Activated CD8-positive, alpha-beta T cell treated with anti-CD3 and anti-CD28 coated beads for 36 hours (primary cell): Measurements from ENCODE around the gene CD34. TPM values are rescaled to one million over a fixed set of nuclear protein-coding genes. Genes with fewer than 3 reads are reported as not detected.

Experiments
- ATAC-seq: fragments of 200-7000 bp; cut with Tn5 transposase; one replicate; pipeline ENCODE4 v1.10.0; 2021; ENCODE audit warnings: mild to moderate bottlenecking, moderate library complexity
- CTCF ChIA-PET: fragments of 350-600 bp; sonication (Branson Sonifier 250); formaldehyde crosslinking; loops from one replicate; lab custom pipeline; 2021; ENCODE audit warnings: antibody characterized with exemption; lab: Charles Lee
- POLR2A ChIA-PET: fragments of 350-600 bp; sonication (Branson Sonifier 250); formaldehyde crosslinking; loops from one replicate; lab custom pipeline; 2021; ENCODE audit warnings: antibody characterized with exemption; lab: Charles Lee
- DNase-seq: peaks from one replicate; pipeline ENCODE4 v3.0.0-alpha.2; 2020
- H3K27ac Mint-ChIP-seq: one replicate; pipeline ENCODE4 v1.8.0; 2021; ENCODE audit warnings: mild to moderate bottlenecking, mixed read lengths
- H3K27me3 Mint-ChIP-seq: one replicate; pipeline ENCODE4 v1.8.0; 2021; ENCODE audit warnings: mixed read lengths
- H3K36me3 Mint-ChIP-seq: one replicate; pipeline ENCODE4 v1.8.0; 2021; ENCODE audit warnings: low read depth, mixed read lengths
- H3K4me1 Mint-ChIP-seq: one replicate; pipeline ENCODE4 v1.8.0; 2021; ENCODE audit warnings: low read depth, mixed read lengths
- H3K4me3 Mint-ChIP-seq: one replicate; pipeline ENCODE4 v1.8.0; 2021; ENCODE audit warnings: mild to moderate bottlenecking, moderate library complexity, mixed read lengths
- H3K9me3 Mint-ChIP-seq: one replicate; pipeline ENCODE4 v1.8.0; 2021; ENCODE audit warnings: mixed read lengths
- intact Hi-C: fragments of 100-400 bp; cut with micrococcal nuclease; formaldehyde crosslinking; loops from one replicate; pipeline ENCODE4 v1.10.0; 2022
- total RNA-seq, 2 experiments: library from RNA; stranded (reverse); gene quantifications; one replicate each; pipeline ENCODE4 v1.2.3, GENCODE V29; 2021
- TF ChIP-seq, protein P1 (sequence below): fragments of 200-600 bp; IDR thresholded peaks from one replicate; pipeline ENCODE4 v1.8.0; 2022; ENCODE audit warnings: antibody characterized with exemption, mild to moderate bottlenecking

Gene CD34
- total RNA-seq, 2 experiments from 2014 or later: 0.04 to 0.05 TPM

DNA sequence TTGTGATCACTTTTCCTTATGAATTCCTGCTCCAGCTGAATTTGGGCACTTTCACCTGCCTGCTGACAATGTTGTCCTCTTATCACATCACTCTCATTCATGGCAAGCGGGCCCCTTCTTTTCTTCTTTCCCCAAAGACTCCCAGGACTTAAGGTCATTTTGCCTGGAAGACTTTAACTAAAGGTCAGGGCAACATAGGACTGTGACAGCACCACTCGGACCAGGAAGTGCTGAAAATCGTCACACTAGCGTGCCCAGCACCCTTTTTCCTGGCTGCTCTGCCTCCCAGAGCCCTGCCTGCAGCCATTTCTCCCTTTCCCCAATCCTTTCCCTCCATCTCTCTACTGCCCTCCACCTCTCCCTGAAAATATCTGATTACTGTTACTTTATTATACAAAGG, 35.4 kb downstream of the CD34 start:
- H3K9me3 Mint-ChIP-seq: no peaks in the 10 kb centered on the region
- no peak overlapping the region for H3K4me3 Mint-ChIP-seq
- intact Hi-C loops: no loop called here
- H3K36me3 Mint-ChIP-seq: no peaks in the 10 kb centered on the region
- no peaks in the 10 kb centered on the region for H3K27me3 Mint-ChIP-seq
- ATAC-seq (no peak), DNase-seq (no peak)
- ChIA-PET POLR2A (interaction anchor here (4.2 kb wide), 1 partner anchor 8 kb away, joined by 19 read pairs; no protein-coding TSS in a partner anchor), CTCF (interaction anchor here (0.8 to 19.4 kb wide), 9 partner anchors 7 to 88 kb away, joined by 3 to 387 read pairs (median 8); no protein-coding TSS in a partner anchor)
- no peak overlapping the region for H3K27ac Mint-ChIP-seq
- TF ChIP-seq, protein P1, sequence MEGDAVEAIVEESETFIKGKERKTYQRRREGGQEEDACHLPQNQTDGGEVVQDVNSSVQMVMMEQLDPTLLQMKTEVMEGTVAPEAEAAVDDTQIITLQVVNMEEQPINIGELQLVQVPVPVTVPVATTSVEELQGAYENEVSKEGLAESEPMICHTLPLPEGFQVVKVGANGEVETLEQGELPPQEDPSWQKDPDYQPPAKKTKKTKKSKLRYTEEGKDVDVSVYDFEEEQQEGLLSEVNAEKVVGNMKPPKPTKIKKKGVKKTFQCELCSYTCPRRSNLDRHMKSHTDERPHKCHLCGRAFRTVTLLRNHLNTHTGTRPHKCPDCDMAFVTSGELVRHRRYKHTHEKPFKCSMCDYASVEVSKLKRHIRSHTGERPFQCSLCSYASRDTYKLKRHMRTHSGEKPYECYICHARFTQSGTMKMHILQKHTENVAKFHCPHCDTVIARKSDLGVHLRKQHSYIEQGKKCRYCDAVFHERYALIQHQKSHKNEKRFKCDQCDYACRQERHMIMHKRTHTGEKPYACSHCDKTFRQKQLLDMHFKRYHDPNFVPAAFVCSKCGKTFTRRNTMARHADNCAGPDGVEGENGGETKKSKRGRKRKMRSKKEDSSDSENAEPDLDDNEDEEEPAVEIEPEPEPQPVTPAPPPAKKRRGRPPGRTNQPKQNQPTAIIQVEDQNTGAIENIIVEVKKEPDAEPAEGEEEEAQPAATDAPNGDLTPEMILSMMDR: no peak
- H3K4me1 Mint-ChIP-seq: peaks cover 52% of the 10 kb centered on the region

DNA sequence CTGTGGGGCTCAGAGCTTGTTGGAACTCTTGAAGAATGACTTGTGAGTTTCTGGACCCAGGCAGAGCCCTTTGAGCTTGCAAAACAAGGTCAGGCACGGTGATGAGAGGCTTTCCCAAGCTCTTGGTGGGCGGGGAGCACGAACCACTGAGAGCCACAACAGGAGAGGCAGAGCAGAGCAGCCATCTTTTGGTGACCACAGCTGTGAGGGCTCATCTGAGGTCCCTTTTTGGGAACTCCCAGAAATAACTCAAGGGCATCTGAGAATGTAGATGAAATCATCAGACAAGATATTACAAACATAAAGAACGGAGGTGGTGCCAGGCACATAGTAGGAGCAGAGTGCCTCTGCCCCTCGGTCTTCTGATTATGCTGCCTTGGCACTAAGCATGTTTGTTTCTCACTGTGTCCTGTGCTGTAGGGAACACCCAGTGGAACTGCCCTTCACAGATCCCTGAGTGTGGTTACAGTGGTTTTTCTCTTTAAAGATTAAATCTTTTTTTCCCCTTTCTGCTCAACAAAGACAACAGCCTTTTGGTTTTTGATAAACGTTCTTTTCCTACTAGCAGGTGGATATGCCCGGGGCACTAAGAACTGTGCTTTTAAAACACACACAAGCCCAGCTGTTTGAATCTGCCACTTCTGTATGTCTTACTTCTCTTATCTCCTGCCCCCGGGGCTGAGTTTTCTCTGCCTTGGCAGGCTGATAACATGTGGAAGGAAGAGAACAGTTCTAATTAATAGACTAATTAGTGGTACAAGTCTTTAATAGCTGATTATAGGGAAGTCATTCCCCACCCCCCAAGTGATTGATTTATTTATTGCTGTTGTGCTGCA, 37.7 kb downstream of the CD34 start:
- TF ChIP-seq, protein P1: no peak
- POLR2A ChIA-PET: interaction anchor here (0.6 to 4.2 kb wide), 13 partner anchors 10 to 90 kb away, joined by 3 to 19 read pairs (median 4); no protein-coding TSS in a partner anchor
- peaks cover 59% of the 10 kb centered on the region for H3K4me1 Mint-ChIP-seq

DNA sequence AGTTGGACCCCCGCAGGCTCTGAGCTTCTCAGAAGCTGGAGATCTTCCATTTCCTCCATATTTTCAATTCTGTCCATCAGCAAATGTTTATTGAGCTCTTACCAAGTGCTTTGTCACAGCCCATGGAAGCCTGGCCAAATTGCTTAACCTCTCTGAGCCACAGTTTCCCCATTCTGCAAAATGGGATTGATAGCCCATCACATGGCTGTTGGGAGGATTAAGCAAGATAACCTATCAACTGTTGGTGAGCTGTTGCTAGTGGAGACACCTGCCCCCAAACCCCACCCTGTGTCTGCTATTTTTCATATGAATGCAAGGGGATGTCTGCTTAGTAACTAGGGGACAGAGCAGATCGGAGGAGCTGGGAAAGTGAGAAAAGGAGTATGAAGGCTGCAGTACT, 38.3 kb downstream of the CD34 start:
- H3K4me3 Mint-ChIP-seq: peak overlapping the region; percentile 52
- peaks cover 7% of the 10 kb centered on the region for H3K36me3 Mint-ChIP-seq
- H3K4me1 Mint-ChIP-seq: peaks cover 62% of the 10 kb centered on the region
- H3K27ac Mint-ChIP-seq: peak overlapping the region; percentile 84
- CTCF ChIA-PET: interaction anchor here (0.9 to 19.4 kb wide), 9 partner anchors 9 to 91 kb away, joined by 3 to 387 read pairs (median 8); no protein-coding TSS in a partner anchor
- no peaks in the 10 kb centered on the region for H3K27me3 Mint-ChIP-seq
- no peaks in the 10 kb centered on the region for H3K9me3 Mint-ChIP-seq
- ATAC-seq (no peak), DNase-seq (no peak)
- POLR2A ChIA-PET: interaction anchor here (0.8 to 4.2 kb wide), 8 partner anchors 9 to 90 kb away, joined by 3 to 19 read pairs (median 6); no protein-coding TSS in a partner anchor
- TF ChIP-seq, protein P1: no peak
- intact Hi-C loops: no loop called here

More for the DNA sequence above, 37.7 kb downstream of the CD34 start:
- ATAC-seq: peak; percentile 50
- peak overlapping the region; percentile 52 for H3K4me3 Mint-ChIP-seq
- intact Hi-C loops: no loop called here
- peak overlapping the region; percentile 84 for H3K27ac Mint-ChIP-seq
- H3K36me3 Mint-ChIP-seq: peaks cover 2% of the 10 kb centered on the region
- no peaks in the 10 kb centered on the region for H3K9me3 Mint-ChIP-seq
- H3K27me3 Mint-ChIP-seq: no peaks in the 10 kb centered on the region
- DNase-seq: peak; percentile 76
- CTCF ChIA-PET: interaction anchor here (0.9 to 19.4 kb wide), 11 partner anchors 10 to 90 kb away, joined by 3 to 387 read pairs (median 8); no protein-coding TSS in a partner anchor

GRCh38 chr1:207871117-207871649, 39.7 kb downstream of the CD34 start:
- Mint-ChIP-seq H3K4me3 (no peak overlapping the region), H3K27ac (peak overlapping the region; percentile 86), H3K36me3 (peaks cover 17% of the 10 kb centered on the region), H3K27me3 (no peaks in the 10 kb centered on the region), H3K4me1 (peaks cover 71% of the 10 kb centered on the region), H3K9me3 (no peaks in the 10 kb centered on the region)
- POLR2A ChIA-PET: interaction anchor here (1.0 to 3.8 kb wide), 5 partner anchors 10 to 72 kb away, joined by 3 to 14 read pairs (median 9); no protein-coding TSS in a partner anchor
- DNase-seq (no peak), ATAC-seq (no peak)
- CTCF ChIA-PET: interaction anchor here (0.9 to 19.4 kb wide), 5 partner anchors 14 to 93 kb away, joined by 3 to 387 read pairs (median 45); no protein-coding TSS in a partner anchor
- intact Hi-C loops: loop anchor here (1.0 kb wide), 1 partner anchor 43 kb away; no protein-coding TSS in a partner anchor
- TF ChIP-seq, protein P1: no peak
